Thyroid gland (tissue), 4 donors: ENCODE results near the gene CXCL3. TPM values are rescaled to one million over a fixed set of nuclear protein-coding genes. Genes with fewer than 3 reads are reported as not detected.

Experiments used
- DNase-seq, 2 donors: peaks; one replicate each; pipeline ENCODE4 v3.0.0-alpha.2; 2019
- H3K27ac ChIP-seq, 3 donors: fragments of 200-600 bp; sonication (generic); 1 replicate in 2 of 3; 2 replicates in 1 of 3; pipeline ENCODE4 v1.5.1; 2016 to 2019; ENCODE audit warnings: mild to moderate bottlenecking in 1 of 3, moderate library complexity in 1 of 3
- H3K27me3 ChIP-seq: fragments of 200-600 bp; sonication (generic); one replicate; pipeline ENCODE4 v1.5.1; 2019
- H3K36me3 ChIP-seq, 2 donors: fragments of 200-600 bp; sonication (generic); one replicate each; pipeline ENCODE4 v1.5.1; 2016 to 2019
- H3K4me1 ChIP-seq, 2 donors: fragments of 200-600 bp; sonication (generic); one replicate each; pipeline ENCODE4 v1.5.1; 2017 to 2019
- H3K4me3 ChIP-seq, 3 donors: fragments of 200-600 bp; sonication (generic); replicated peaks in 1 of 3; 1 replicate in 2 of 3; 2 replicates in 1 of 3; pipeline ENCODE4 v1.5.1; 2016; ENCODE audit warnings: mild to moderate bottlenecking in 1 of 3
- H3K9me3 ChIP-seq: fragments of 200-600 bp; sonication (generic); one replicate; pipeline ENCODE4 v1.5.1; 2017
- CTCF ChIP-seq, 6 experiments: fragments of 200-600 bp in 3 of 6; fragments of 450-650 bp in 3 of 6; sonication (generic) in 3 of 6; IDR thresholded peaks; one replicate each; pipeline ENCODE4 v1.5.1; 2016 to 2019; ENCODE audit warnings: antibody characterized with exemption in 6 of 6, mild to moderate bottlenecking in 2 of 6, inconsistent platforms in 1 of 6, moderate library complexity in 1 of 6
- POLR2A ChIP-seq, 2 donors: fragments of 450-650 bp; IDR thresholded peaks; one replicate each; pipeline ENCODE4 v1.6.1; 2017; ENCODE audit warnings: antibody characterized with exemption in 2 of 2, mild to moderate bottlenecking in 2 of 2, moderate library complexity in 1 of 2
- WGBS, 2 donors: methylation state at CpG; one replicate each; pipeline ENCODE4 v1.1.5; 2017; 5-methylcytosine and 5-hydroxymethylcytosine counted together
- intact Hi-C: fragments of 100-400 bp; cut with DNase I; formaldehyde crosslinking; loops from one replicate; pipeline ENCODE4 v1.15.1; 2023
- total RNA-seq, 4 donors: library from RNA; depleted of rRNA; stranded (reverse); fragments of >200 nt; gene quantifications; one replicate each; pipeline ENCODE4 v1.2.3, GENCODE V29; 2016

The CXCL3 gene
- total RNA-seq, 4 donors from 2014 or later: 0.22 to 0.59 TPM; not detected in 2

DNA sequence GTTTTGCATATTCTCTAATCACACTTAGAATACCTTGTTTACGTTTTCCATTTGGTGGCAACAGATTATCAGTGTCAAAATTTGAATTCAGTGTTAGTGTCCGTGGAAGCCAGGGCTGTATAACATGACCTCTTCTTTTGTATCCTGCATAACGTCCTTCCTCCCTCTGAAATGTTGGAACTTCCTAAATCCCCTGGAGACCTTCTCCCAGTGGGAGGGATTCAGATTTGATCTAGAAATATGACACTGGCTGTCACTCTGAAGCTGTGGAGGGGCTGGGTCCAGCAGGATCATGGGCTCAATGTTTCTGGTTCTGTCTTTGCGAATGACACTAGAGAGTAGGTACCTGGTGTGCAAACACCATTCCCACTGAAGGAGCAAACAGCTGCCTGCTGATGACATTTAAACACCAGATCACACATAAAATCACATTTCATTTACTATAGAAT is 850 bp upstream of the CXCL3 start:
- TF ChIP-seq CTCF (IDR thresholded peaks at IDR 0.05) (no peak), POLR2A (IDR thresholded peaks at IDR 0.05) (no peak)
- Histone ChIP-seq H3K4me1 (no peaks in the 10 kb centered on the region), H3K4me3 (peak overlapping the region in 2 of 3 donors; percentile 39 to 83), H3K36me3 (no peaks in the 10 kb centered on the region), H3K27ac (no peak overlapping the region), H3K9me3 (no peaks in the 10 kb centered on the region), H3K27me3 (no peaks in the 10 kb centered on the region)
- no peak for DNase-seq
- WGBS, 2 donors: 17 to 22% methylated on average over 4 of the region's 4 CpGs
- intact Hi-C loops: no loop called here

- no peak overlapping the region for H3K27ac ChIP-seq
- TF ChIP-seq CTCF (IDR thresholded peaks at IDR 0.05) (no peak), POLR2A (IDR thresholded peaks at IDR 0.05) (no peak)
- intact Hi-C loops: no loop called here
- no peaks in the 10 kb centered on the region for H3K27me3 ChIP-seq
- H3K36me3 ChIP-seq: no peaks in the 10 kb centered on the region
- H3K4me1 ChIP-seq: no peaks in the 10 kb centered on the region
- no peaks in the 10 kb centered on the region for H3K9me3 ChIP-seq
- no peak for DNase-seq
- H3K4me3 ChIP-seq: peak overlapping the region; percentile 33 to 83 (median 39)
- 2 to 6% methylated on average over 14 to 17 of the region's 17 CpGs for WGBS, 2 donors
Observed at GRCh38 chr4:74038086-74038424, 434 bp downstream of the CXCL3 start.

- no peak for TF ChIP-seq POLR2A (IDR thresholded peaks at IDR 0.05)
- TF ChIP-seq CTCF (IDR thresholded peaks at IDR 0.05): no peak
- Histone ChIP-seq H3K4me1 (no peaks in the 10 kb centered on the region), H3K36me3 (no peaks in the 10 kb centered on the region), H3K27ac (no peak overlapping the region), H3K27me3 (no peaks in the 10 kb centered on the region), H3K9me3 (no peaks in the 10 kb centered on the region), H3K4me3 (no peak overlapping the region)
- intact Hi-C loops: no loop called here
- WGBS, 2 donors: 65 to 66% methylated on average over 4 of the region's 4 CpGs
- no peak for DNase-seq
Observed at GRCh38 chr4:74037076-74037955, 1.2 kb downstream of the CXCL3 start.

- TF ChIP-seq CTCF (IDR thresholded peaks at IDR 0.05) (no peak), POLR2A (IDR thresholded peaks at IDR 0.05) (no peak)
- no peaks in the 10 kb centered on the region for H3K9me3 ChIP-seq
- no peaks in the 10 kb centered on the region for H3K4me1 ChIP-seq
- no peak overlapping the region for H3K4me3 ChIP-seq
- no peak overlapping the region for H3K27ac ChIP-seq
- intact Hi-C loops: no loop called here
- DNase-seq: no peak
- no peaks in the 10 kb centered on the region for H3K36me3 ChIP-seq
- no peaks in the 10 kb centered on the region for H3K27me3 ChIP-seq
Observed at GRCh38 chr4:74033739-74034138, 4.8 kb downstream of the CXCL3 start.

- Histone ChIP-seq H3K4me1 (no peaks in the 10 kb centered on the region), H3K27me3 (no peaks in the 10 kb centered on the region), H3K27ac (no peak overlapping the region), H3K4me3 (no peak overlapping the region), H3K36me3 (no peaks in the 10 kb centered on the region), H3K9me3 (no peaks in the 10 kb centered on the region)
- intact Hi-C loops: no loop called here
- TF ChIP-seq CTCF (IDR thresholded peaks at IDR 0.05): no peak
- TF ChIP-seq POLR2A (IDR thresholded peaks at IDR 0.05): no peak
- DNase-seq: no peak
Observed at GRCh38 chr4:74032064-74032463, 6.4 kb downstream of the CXCL3 start.
